MCF 10A (cell line): ENCODE measurements around the gene ADPRM. TPM values are rescaled to one million over a fixed set of nuclear protein-coding genes. Genes with fewer than 3 reads are reported as not detected.

Source experiments
- Bru-seq: library from RNA; stranded (reverse); fragments of 400-500 nt; gene quantifications from one replicate; lab custom pipeline; 2021; lab: Mats Ljungman, UMichigan
- BruChase-seq, 2 experiments: library from RNA; stranded (reverse); fragments of 400-500 nt; gene quantifications; one replicate each; lab custom pipeline; 2021; lab: Mats Ljungman, UMichigan
- BruUV-seq: library from RNA; stranded (reverse); fragments of 400-500 nt; replicated peaks from 2 replicates; lab custom pipeline; 2021; lab: Mats Ljungman, UMichigan
- CTCF ChIA-PET: fragments of 300-600 bp; sonication (Branson Sonifier 250); formaldehyde crosslinking; extraction: SDS; loops from one replicate; lab custom pipeline; 2021; ENCODE audit warnings: antibody characterized with exemption, inconsistent platforms; lab: Yijun Ruan, JAX
- POLR2A ChIA-PET: fragments of 300-600, 350-650 bp; sonication (Branson Sonifier 250); formaldehyde crosslinking; extraction: SDS; loops from one replicate; lab custom pipeline; 2020; ENCODE audit warnings: antibody characterized with exemption, inconsistent platforms; lab: Yijun Ruan, JAX
- DNase-seq: peaks from one replicate; pipeline ENCODE4 v3.0.0-alpha.2; 2018; ENCODE audit not compliant: unreplicated experiment
- H3K27ac Mint-ChIP-seq: one replicate; pipeline ENCODE4 v1.8.0; 2022; ENCODE audit warnings: mild to moderate bottlenecking, low read depth, mixed read lengths; ENCODE audit not compliant: unreplicated experiment
- H3K27me3 Mint-ChIP-seq: one replicate; pipeline ENCODE4 v1.8.0; 2022; ENCODE audit warnings: mixed read lengths; ENCODE audit not compliant: insufficient read depth, unreplicated experiment
- H3K36me3 Mint-ChIP-seq: one replicate; pipeline ENCODE4 v1.8.0; 2022; ENCODE audit warnings: mild to moderate bottlenecking, moderate library complexity, mixed read lengths; ENCODE audit not compliant: insufficient read depth, unreplicated experiment
- H3K4me1 Mint-ChIP-seq: one replicate; pipeline ENCODE4 v1.8.0; 2022; ENCODE audit warnings: mixed read lengths; ENCODE audit not compliant: insufficient read depth, unreplicated experiment
- H3K4me3 Mint-ChIP-seq: one replicate; pipeline ENCODE4 v1.8.0; 2022; ENCODE audit warnings: mild to moderate bottlenecking, moderate library complexity, mixed read lengths; ENCODE audit not compliant: unreplicated experiment
- H3K9me3 Mint-ChIP-seq: one replicate; pipeline ENCODE4 v1.8.0; 2022; ENCODE audit warnings: mixed read lengths; ENCODE audit not compliant: unreplicated experiment
- CTCF ChIP-seq: fragments of 200-600 bp; IDR thresholded peaks from one replicate; pipeline ENCODE4 v1.8.0; 2022; ENCODE audit warnings: antibody characterized with exemption, mild to moderate bottlenecking; ENCODE audit not compliant: unreplicated experiment
- intact Hi-C: fragments of 100-400 bp; cut with micrococcal nuclease; formaldehyde crosslinking; loops from 2 replicates; pipeline ENCODE4 v1.14.1; 2022
- long read RNA-seq: library from polyadenylated mRNA; stranded (forward); transcript quantifications from one replicate; pipeline ENCODE4 v2.0.0, GENCODE V29; 2022
- total RNA-seq: library from RNA; stranded (reverse); gene quantifications from 2 replicates; pipeline ENCODE4 v1.2.3, GENCODE V29; 2022

ADPRM gene
- total RNA-seq (8.2 and 9.8 TPM in 2 replicates), Bru-seq, nascent RNA (percentile 76 among the genes with signal in this experiment), BruChase-seq, experiment 1, labeled RNA remaining after a 6-hour chase (percentile 56 among the genes with signal in this experiment), BruChase-seq, experiment 2, labeled RNA remaining after a 2-hour chase (percentile 62 among the genes with signal in this experiment)
- long read RNA-seq, transcript ADPRM-202 (4 exons, 1,277 nt), result minor isoform, 9 of 32 reads
- long read RNA-seq, transcript ADPRM-201 (4 exons, 1,209 nt), result major isoform, 10 of 32 reads
- long read RNA-seq, partial matches to known transcripts, result 9 of 32 reads
- long read RNA-seq, other reads (novel, unspliced or antisense), result 4 of 32 reads

- peak; percentile 93 for DNase-seq
- H3K36me3 Mint-ChIP-seq, result peaks cover 32% of the 10 kb centered on the region
- ChIA-PET POLR2A (interaction anchor here (0.7 to 3.1 kb wide), 5 partner anchors 8 to 1299 kb away, joined by 3 to 17 read pairs (median 4); partner anchors contain the start of gene ZNF18), CTCF (interaction anchor here (0.5 to 1.5 kb wide), 5 partner anchors 11 to 147 kb away, joined by 3 to 7 read pairs (median 3); no protein-coding TSS in a partner anchor)
- peak within 1 kb of the TSS; percentile 88 for H3K4me3 Mint-ChIP-seq
- peak; percentile 22 for TF ChIP-seq CTCF
- H3K9me3 Mint-ChIP-seq, result no peaks in the 10 kb centered on the region
- H3K27me3 Mint-ChIP-seq, result no peaks in the 10 kb centered on the region
- peaks cover 12% of the 10 kb centered on the region for H3K4me1 Mint-ChIP-seq
- no TSS peak for BruUV-seq
- peak within 1 kb of the TSS; percentile 91 for H3K27ac Mint-ChIP-seq
- intact Hi-C loops, result no loop called here
Observed at GRCh38 chr17:10697092-10698081, at the start of gene ADPRM, which contains the start of gene SCO1. ADPRM (plus strand) TSS chr17:10697594; CDS start chr17:10704927, 7,333 bp downstream. SCO1 (minus strand) TSS chr17:10697533; CDS start chr17:10697507, 26 bp downstream.

- DNase-seq, result no peak
- Mint-ChIP-seq H3K9me3 (no peaks in the 10 kb centered on the region), H3K4me1 (no peaks in the 10 kb centered on the region)
Observed at GRCh38 chr17:10648381-10648780, 49.0 kb upstream of the ADPRM start.

GRCh38 chr17:10648956-10649355 lies 48.4 kb upstream of the ADPRM start:
- intact Hi-C loops, result no loop called here
- Mint-ChIP-seq H3K4me1 (no peaks in the 10 kb centered on the region), H3K4me3 (no peak overlapping the region), H3K27me3 (no peaks in the 10 kb centered on the region), H3K27ac (no peak overlapping the region), H3K36me3 (no peaks in the 10 kb centered on the region), H3K9me3 (no peaks in the 10 kb centered on the region)
- BruUV-seq, result no TSS peak
- ChIA-PET POLR2A (no interaction called here), CTCF (interaction anchor here (0.6 kb wide), 1 partner anchor 32 kb away, joined by 3 read pairs; no protein-coding TSS in a partner anchor)
- DNase-seq, result no peak
- no peak for TF ChIP-seq CTCF

More at GRCh38 chr17:10648381-10648780, 49.0 kb upstream of the ADPRM start:
- Mint-ChIP-seq H3K4me3 (no peak overlapping the region), H3K36me3 (no peaks in the 10 kb centered on the region), H3K27ac (no peak overlapping the region), H3K27me3 (no peaks in the 10 kb centered on the region)
- CTCF ChIA-PET, result interaction anchor here (4.9 kb wide), 1 partner anchor 15 kb away, joined by 105 read pairs; no protein-coding TSS in a partner anchor
- TF ChIP-seq CTCF, result no peak
- no TSS peak for BruUV-seq
- POLR2A ChIA-PET, result no interaction called here
- intact Hi-C loops, result no loop called here
